K562 (cell line): ENCODE data around the gene DNAH17. TPM values are rescaled to one million over a fixed set of nuclear protein-coding genes. Genes with fewer than 3 reads are reported as not detected.

Experiments used
- ATAC-seq: fragments of 200-7000 bp; cut with Tn5 transposase; 3 replicates; pipeline ENCODE4 v1.9.1; 2020; ENCODE audit warnings: moderate library complexity
- BruUV-seq: library from RNA; stranded (reverse); fragments of 400-500 nt; replicated peaks from 2 replicates; lab custom pipeline; 2021; lab: Mats Ljungman, UMichigan
- CTCF ChIA-PET: fragments of 300-600 bp; formaldehyde crosslinking; extraction: SDS; loops from one replicate; lab custom pipeline; 2021; ENCODE audit warnings: low intra/inter-chr PET ratio; lab: Yijun Ruan, JAX
- POLR2A ChIA-PET: fragments of 300-600, 350-650 bp; sonication (Branson Sonifier 250); formaldehyde crosslinking; extraction: SDS; loops from one replicate; lab custom pipeline; 2021; ENCODE audit warnings: antibody characterized with exemption, inconsistent platforms; lab: Yijun Ruan, JAX
- DNase-seq, 4 experiments: peaks; one replicate each; pipeline versions ENCODE4 v3.0.0 to v3.0.0-alpha.2; 2011 to 2018; ENCODE audit warnings: low spot score in 3 of 4, mixed read lengths in 3 of 4; ENCODE audit errors: extremely low read depth in 1 of 4
- FAIRE-seq: peaks from 2 replicates; lab custom pipeline; 2011; peaks lifted over from hg19 to GRCh38; lab: Jason Lieb, UNC
- H2AFZ ChIP-seq: 2 replicates; pipeline ENCODE4 v1.6.0; 2011; ENCODE audit warnings: low read depth, low read length, control low read depth, inconsistent platforms
- H3K27ac ChIP-seq: fragments of 200-600 bp; 3 replicates; pipeline ENCODE4 v1.8.0; 2011; ENCODE audit warnings: low read depth, mild to moderate bottlenecking, control low read depth, inconsistent platforms, low read length, moderate library complexity, mixed read lengths; ENCODE audit errors: extremely low read depth
- H3K27me3 ChIP-seq, 2 experiments: fragments of 300-600 bp in 1 of 2; 2 replicates in 1 of 2; 3 replicates in 1 of 2; pipeline versions ENCODE4 v1.6.0 to v1.8.0; 2011; ENCODE audit warnings: inconsistent platforms in 2 of 2, low read length in 2 of 2, mild to moderate bottlenecking in 1 of 2, mixed read lengths in 1 of 2, moderate library complexity in 1 of 2; ENCODE audit not compliant: control insufficient read depth in 2 of 2, insufficient read depth in 2 of 2
- H3K36me3 ChIP-seq: fragments of 300-600 bp; 3 replicates; pipeline ENCODE4 v1.8.0; 2011; ENCODE audit warnings: mild to moderate bottlenecking, low read length, inconsistent platforms; ENCODE audit not compliant: control insufficient read depth, insufficient read depth
- H3K4me1 ChIP-seq, 2 experiments: fragments of 200-600 bp in 1 of 2; replicated peaks in 1 of 2; 2 replicates in 1 of 2; 3 replicates in 1 of 2; pipeline versions ENCODE4 v1.5.1 to v1.8.0; 2011; ENCODE audit warnings: inconsistent platforms in 2 of 2, low read length in 2 of 2, mild to moderate bottlenecking in 1 of 2, mixed read lengths in 1 of 2, moderate library complexity in 1 of 2; ENCODE audit not compliant: control insufficient read depth in 2 of 2, insufficient read depth in 2 of 2
- H3K4me2 ChIP-seq: 2 replicates; pipeline ENCODE4 v1.6.1; 2011; ENCODE audit warnings: low read length, control low read depth, inconsistent platforms, mixed read lengths; ENCODE audit not compliant: insufficient read depth
- H3K4me3 ChIP-seq: fragments of 200-600 bp; sonication (generic), shearing (Covaris generic); 2 replicates; pipeline ENCODE4 v1.5.1; 2016; ENCODE audit warnings: control low read depth, inconsistent platforms
- H3K79me2 ChIP-seq: fragments of 200-600 bp; 3 replicates; pipeline ENCODE4 v1.8.0; 2011; ENCODE audit warnings: low read length, inconsistent platforms; ENCODE audit not compliant: control insufficient read depth, insufficient read depth
- H3K9ac ChIP-seq, 2 experiments: 2 replicates each; pipeline versions ENCODE4 v1.6.0 to v1.6.1; 2011; ENCODE audit warnings: low read depth in 2 of 2, low read length in 2 of 2, control low read depth in 1 of 2, inconsistent platforms in 1 of 2, mild to moderate bottlenecking in 1 of 2, mixed read lengths in 1 of 2; ENCODE audit not compliant: insufficient read depth in 1 of 2
- H3K9me1 ChIP-seq: one replicate; pipeline ENCODE4 v1.6.0; 2011; ENCODE audit warnings: inconsistent platforms, mild to moderate bottlenecking, low read length, moderate library complexity; ENCODE audit not compliant: control insufficient read depth, insufficient read depth
- H3K9me3 ChIP-seq: replicated peaks from 2 replicates; pipeline ENCODE4 v1.5.1; 2011; ENCODE audit warnings: low read depth, low read length, inconsistent platforms; ENCODE audit not compliant: control insufficient read depth, insufficient read depth
- H4K20me1 ChIP-seq: replicated peaks from 2 replicates; pipeline ENCODE4 v1.6.1; 2011; ENCODE audit warnings: low read length, inconsistent platforms, mixed read lengths; ENCODE audit not compliant: control insufficient read depth, insufficient read depth
- ATF3 ChIP-seq, 2 experiments: fragments of 450-650 bp in 1 of 2; sonication (generic) in 1 of 2; formaldehyde crosslinking in 1 of 2; IDR thresholded peaks in 1 of 2; conservative IDR thresholded peaks in 1 of 2; 2 replicates each; pipeline versions ENCODE4 v1.6.1 to v1.8.1; 2016 to 2023; ENCODE audit warnings: mild to moderate bottlenecking in 2 of 2, moderate library complexity in 2 of 2, inconsistent platforms in 1 of 2, missing genetic modification reagents in 1 of 2
- BCL6 ChIP-seq: fragments of 250-450 bp; sonication (Bioruptor Pico); IDR thresholded peaks from 2 replicates; pipeline ENCODE4 v1.4.0; 2020
- CTBP1 ChIP-seq: fragments of 450-650 bp; IDR thresholded peaks from 2 replicates; pipeline ENCODE4 v1.6.1; 2016; ENCODE audit warnings: borderline replicate concordance
- ETS1 ChIP-seq: conservative IDR thresholded peaks from 2 replicates; pipeline ENCODE4 v1.6.1; 2011; ENCODE audit warnings: low read depth, mild to moderate bottlenecking, low read length; ENCODE audit not compliant: control insufficient read depth
- HCFC1 ChIP-seq: IDR thresholded peaks from 2 replicates; pipeline ENCODE4 v1.6.1; 2012; ENCODE audit warnings: low read depth, low read length, improper control_type of control experiment
- JUND ChIP-seq, 2 experiments: IDR thresholded peaks; 2 replicates in 1 of 2; 3 replicates in 1 of 2; pipeline ENCODE4 v1.6.1; 2011; ENCODE audit warnings: borderline replicate concordance in 2 of 2, low read depth in 2 of 2, low read length in 2 of 2, improper control_type of control experiment in 1 of 2, missing biosample characterization in 1 of 2, missing genetic modification characterization in 1 of 2, missing genetic modification reagents in 1 of 2
- KAT7 ChIP-seq: sonication (generic); formaldehyde crosslinking; IDR thresholded peaks from 2 replicates; pipeline ENCODE4 v1.8.0; 2022; ENCODE audit warnings: missing genetic modification reagents, mild to moderate bottlenecking, borderline replicate concordance
- MAFG ChIP-seq: fragments of 450-650 bp; conservative IDR thresholded peaks from 2 replicates; pipeline ENCODE4 v1.6.1; 2016; ENCODE audit warnings: missing genetic modification characterization, missing compliant biosample characterization
- MEF2A ChIP-seq: IDR thresholded peaks from 2 replicates; pipeline ENCODE4 v1.6.1; 2011; ENCODE audit warnings: low read depth, mild to moderate bottlenecking, low read length, moderate library complexity; ENCODE audit not compliant: control insufficient read depth
- PKNOX1 ChIP-seq: fragments of 450-650 bp; IDR thresholded peaks from 2 replicates; pipeline ENCODE4 v1.6.1; 2016
- RCOR1 ChIP-seq, 2 experiments: IDR thresholded peaks; 2 replicates each; pipeline ENCODE4 v1.6.1; 2012; ENCODE audit warnings: low read depth in 2 of 2, low read length in 2 of 2, borderline replicate concordance in 1 of 2, improper control_type of control experiment in 1 of 2
- ZBTB1 ChIP-seq: sonication (generic); formaldehyde crosslinking; IDR thresholded peaks from 2 replicates; pipeline ENCODE4 v1.8.1; 2023; ENCODE audit warnings: missing genetic modification reagents, low read depth, mild to moderate bottlenecking, borderline replicate concordance
- ZFP1 ChIP-seq: fragments of 450-650 bp; formaldehyde crosslinking; IDR thresholded peaks from 2 replicates; pipeline ENCODE4 v1.4.0; 2020; ENCODE audit warnings: mild to moderate bottlenecking, mixed read lengths
- ZNF316 ChIP-seq: fragments of 450-650 bp; IDR thresholded peaks from 2 replicates; pipeline ENCODE4 v1.6.1; 2016
- ZNF384 ChIP-seq: IDR thresholded peaks from 2 replicates; pipeline ENCODE4 v1.6.1; 2012; ENCODE audit warnings: low read depth, low read length, improper control_type of control experiment
- WGBS: fragments of 100-300 bp; shearing (Covaris generic); methylation state at CpG from one replicate; pipeline ENCODE4 v1.1.6; 2016; ENCODE audit warnings: low coverage, mixed read lengths; ENCODE audit not compliant: insufficient coverage; ENCODE audit errors: missing lambda C conversion rate; 5-methylcytosine and 5-hydroxymethylcytosine counted together
- in situ Hi-C: fragments of 300-500 bp; cut with MboI; formaldehyde crosslinking; loops from 4 replicates; pipeline ENCODE4 v1.15.0; 2018; ENCODE audit warnings: inconsistent platforms, mixed read lengths
- intact Hi-C: fragments of 100-400 bp; cut with micrococcal nuclease; formaldehyde crosslinking; loops from 2 replicates; pipeline ENCODE4 v1.14.2; 2022
- polyA plus RNA-seq, 8 experiments: library from polyadenylated mRNA; depleted of rRNA in 4 of 8; stranded (reverse) in 5 of 8; unstranded in 3 of 8; fragments of >200 nt; fragmentation: Nextera tagmentation in 2 of 8; fragmentation: Illumina TruSeq in 1 of 8; extraction: Ambion mirVana in 2 of 8; extraction: Trizol in 1 of 8; gene quantifications; 2 replicates each; pipeline versions ENCODE4 v1.2.1 to v1.2.3, GENCODE V29; 2011 to 2014; ENCODE audit warnings: inconsistent platforms in 1 of 8, missing spikeins in 1 of 8
- total RNA-seq, 7 experiments: library from RNA; depleted of rRNA in 6 of 7; stranded (reverse); fragments of >200 nt in 6 of 7; fragmentation: Illumina TruSeq in 2 of 7; extraction: Trizol in 2 of 7; gene quantifications; 2 replicates each; pipeline versions ENCODE4 v1.2.1 to v1.2.3, GENCODE V29; 2011 to 2021; ENCODE audit warnings: low replicate concordance in 1 of 7
- TF ChIP-seq, protein P1 (sequence below): fragments of 200-800 bp; sonication (Bioruptor generic); IDR thresholded peaks from 2 replicates; pipeline ENCODE4 v1.6.1; 2017; ENCODE audit warnings: missing genetic modification characterization, missing compliant biosample characterization

DNAH17 gene
- total and polyA plus RNA-seq, 9 of the 15 experiments (the other 6 are each of a cell fraction or from before 2014, with no cell fraction given), result under 0.01 to 0.06 (median 0.03) TPM; not detected in 5

DNA sequence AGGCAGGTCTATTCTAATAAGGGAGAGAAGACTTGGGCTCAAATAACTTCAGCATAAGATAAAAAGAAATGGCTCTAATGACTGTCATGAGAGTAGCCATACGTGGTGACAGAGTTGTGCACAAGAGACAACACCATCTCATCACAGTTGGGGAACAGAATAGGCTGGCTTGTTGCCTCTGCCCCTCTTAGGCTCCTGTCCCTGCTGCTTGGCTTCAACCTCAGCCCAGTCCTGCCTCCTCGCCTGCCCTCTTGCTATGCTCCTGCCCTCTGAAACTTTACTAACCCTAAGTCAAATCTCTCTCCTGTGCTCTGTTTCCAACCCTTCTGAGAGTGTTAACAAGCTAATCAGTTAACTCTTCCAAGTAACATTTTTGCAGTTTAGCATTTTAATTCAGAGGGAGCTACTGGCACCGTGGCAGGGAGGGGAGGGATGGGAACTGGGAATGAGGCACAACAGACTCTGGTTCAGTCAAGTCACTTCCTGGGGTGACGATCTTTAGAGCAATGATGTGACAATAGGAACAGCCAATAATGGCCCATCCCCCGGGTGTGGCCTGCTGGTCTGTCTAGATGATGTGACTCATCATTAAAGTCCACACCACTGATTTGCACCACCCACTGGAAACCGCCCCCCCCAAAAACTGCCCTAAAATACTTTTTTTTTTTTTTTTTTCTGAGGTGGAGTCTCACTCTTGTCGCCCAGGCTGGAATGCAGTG lies 35.5 kb downstream of the DNAH17 start:
- Histone ChIP-seq H3K79me2 (no peaks in the 10 kb centered on the region), H3K4me2 (no peak overlapping the region), H2AFZ (no peak overlapping the region), H3K27me3 (peaks cover 26 to 54% of the 10 kb centered on the region in 2 experiments), H3K36me3 (no peaks in the 10 kb centered on the region), H3K9ac (no peak overlapping the region), H3K4me3 (no peak overlapping the region), H4K20me1 (no peaks in the 10 kb centered on the region; the same call in 1 of the 2 replicates), H3K27ac (no peak overlapping the region), H3K9me1 (no peaks in the 10 kb centered on the region), H3K4me1 (peaks cover 0 to 4% of the 10 kb centered on the region in 2 experiments; a peak in 1 of 5 replicates), H3K9me3 (no peaks in the 10 kb centered on the region)
- BruUV-seq, result no TSS peak
- intact Hi-C loops (no loop called here), in situ Hi-C loops (no loop called here)
- POLR2A ChIA-PET, result interaction anchor here (0.6 kb wide), 1 partner anchor 48 kb away, joined by 4 read pairs; no protein-coding TSS in a partner anchor
- DNase-seq (peak; percentile 48 to 57 (median 52)), FAIRE-seq (peak; percentile 74), ATAC-seq (peak; percentile 77)
- CTCF ChIA-PET, result no interaction called here
- 1% methylated on average over 6 of the region's 7 CpGs for WGBS
- TF ChIP-seq CTBP1, result peak; percentile 27; the same call in 1 of the 2 replicates
- TF ChIP-seq BCL6 (CRISPR knock-in tag), result no peak
- TF ChIP-seq ATF3 (IDR thresholded peaks at IDR 0.05), result peak; percentile 71
- no peak for TF ChIP-seq ATF3 (CRISPR knock-in tag; conservative IDR thresholded peaks at IDR 0.05)
- TF ChIP-seq MEF2A, result no peak
- TF ChIP-seq ETS1, result no peak
- TF ChIP-seq PKNOX1, result peak; percentile 63; the same call in 1 of the 2 replicates
- no peak for TF ChIP-seq KAT7 (CRISPR knock-in tag)
- peak; percentile 53; the same call in 1 of the 2 replicates for TF ChIP-seq ZNF316
- TF ChIP-seq RCOR1 (IDR thresholded peaks at IDR 0.05; ENCODE audit: borderline replicate concordance in 1 of 2, low read depth in 2 of 2, low read length in 2 of 2), result peak in 1 of 2 experiments; percentile 77; a peak in 2 of 4 replicates
- peak; percentile 58 for TF ChIP-seq MAFG (tag)
- no peak for TF ChIP-seq ZBTB1
- peak; percentile 59 for TF ChIP-seq JUND (IDR thresholded peaks at IDR 0.05; ENCODE audit: borderline replicate concordance, low read depth, low read length)
- peak; percentile 48; the same call in 1 of the 3 replicates for TF ChIP-seq JUND (tag; IDR thresholded peaks at IDR 0.05; ENCODE audit: borderline replicate concordance, low read depth, low read length)
- TF ChIP-seq, protein P1, sequence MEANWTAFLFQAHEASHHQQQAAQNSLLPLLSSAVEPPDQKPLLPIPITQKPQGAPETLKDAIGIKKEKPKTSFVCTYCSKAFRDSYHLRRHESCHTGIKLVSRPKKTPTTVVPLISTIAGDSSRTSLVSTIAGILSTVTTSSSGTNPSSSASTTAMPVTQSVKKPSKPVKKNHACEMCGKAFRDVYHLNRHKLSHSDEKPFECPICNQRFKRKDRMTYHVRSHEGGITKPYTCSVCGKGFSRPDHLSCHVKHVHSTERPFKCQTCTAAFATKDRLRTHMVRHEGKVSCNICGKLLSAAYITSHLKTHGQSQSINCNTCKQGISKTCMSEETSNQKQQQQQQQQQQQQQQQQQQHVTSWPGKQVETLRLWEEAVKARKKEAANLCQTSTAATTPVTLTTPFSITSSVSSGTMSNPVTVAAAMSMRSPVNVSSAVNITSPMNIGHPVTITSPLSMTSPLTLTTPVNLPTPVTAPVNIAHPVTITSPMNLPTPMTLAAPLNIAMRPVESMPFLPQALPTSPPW (CRISPR knock-in tag), result peak; percentile 36; the same call in 1 of the 2 replicates
- no peak for TF ChIP-seq ZNF384
- TF ChIP-seq ZFP1 (CRISPR knock-in tag), result no peak
- no peak for TF ChIP-seq HCFC1
